NCI-H2227 (cell line): ENCODE measurements around the gene CIAO3.

Experiments used
- DNase-seq: peaks from one replicate; lab custom pipeline; 2025; ENCODE audit not compliant: unreplicated experiment; lab: John Stamatoyannopoulos, UW

CIAO3 gene

DNA sequence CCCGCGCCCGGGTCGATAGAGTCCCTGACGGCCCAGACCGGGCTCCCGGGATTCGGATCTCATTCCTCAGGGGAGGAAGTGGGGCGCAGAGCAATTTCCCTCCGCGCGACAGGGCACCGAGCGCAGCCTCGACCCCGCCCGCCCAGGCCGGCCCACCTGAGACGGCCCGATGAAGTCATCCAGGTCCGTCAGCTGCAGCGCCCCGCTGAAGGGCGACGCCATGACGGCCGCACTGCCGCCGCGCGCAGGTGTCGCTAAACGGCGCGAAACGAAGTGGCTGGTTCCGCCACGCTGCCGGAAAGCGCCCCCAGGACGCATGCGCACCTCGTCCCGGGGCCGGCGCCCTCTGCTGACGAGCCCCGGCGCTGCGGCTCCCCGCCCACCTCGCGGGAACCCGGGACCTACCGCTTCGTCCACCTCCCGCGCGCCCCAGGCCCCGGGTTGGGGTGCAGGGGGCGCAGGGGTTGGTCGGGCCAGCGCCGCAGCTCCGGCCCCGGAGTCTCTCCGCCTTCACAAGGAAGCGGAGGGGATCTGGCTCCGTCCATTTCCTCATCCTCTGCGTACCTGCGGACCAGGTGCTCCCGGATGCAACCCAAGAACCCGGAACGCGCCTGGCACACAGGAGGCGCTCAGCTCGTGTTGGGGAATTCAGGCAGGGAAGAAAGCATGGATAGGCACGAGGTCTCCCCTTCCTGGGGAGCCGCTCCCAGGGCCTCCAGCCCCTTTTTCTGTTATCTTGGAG lies at the start of gene CIAO3:
Gene CIAO3 (minus strand): TSS at position 234 of the 742 bp plus-strand sequence. CDS start 12 bp downstream, at position 222.
- DNase-seq: peak; percentile 97

DNA sequence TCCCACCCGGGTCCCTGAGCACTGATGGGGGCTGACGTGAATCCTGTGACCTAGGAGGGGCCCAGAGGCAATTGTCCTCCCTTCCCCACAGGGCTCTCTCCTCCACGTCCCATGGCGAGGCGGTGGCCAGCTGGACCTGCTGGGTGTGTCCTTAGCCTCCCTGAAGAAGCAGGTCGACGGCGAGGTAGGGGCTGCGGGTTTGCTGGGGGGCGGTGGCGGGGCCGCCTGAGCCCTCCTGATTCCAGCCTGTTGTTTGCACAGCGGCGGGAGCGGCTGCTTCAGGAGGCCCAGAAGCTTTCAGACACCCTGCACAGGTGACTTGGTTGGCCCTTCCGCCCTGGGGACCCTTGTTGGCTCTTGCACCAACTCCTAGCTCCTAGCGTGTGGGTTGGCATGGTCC lies 49.3 kb upstream of the CIAO3 start:
- DNase-seq: no peak

DNA sequence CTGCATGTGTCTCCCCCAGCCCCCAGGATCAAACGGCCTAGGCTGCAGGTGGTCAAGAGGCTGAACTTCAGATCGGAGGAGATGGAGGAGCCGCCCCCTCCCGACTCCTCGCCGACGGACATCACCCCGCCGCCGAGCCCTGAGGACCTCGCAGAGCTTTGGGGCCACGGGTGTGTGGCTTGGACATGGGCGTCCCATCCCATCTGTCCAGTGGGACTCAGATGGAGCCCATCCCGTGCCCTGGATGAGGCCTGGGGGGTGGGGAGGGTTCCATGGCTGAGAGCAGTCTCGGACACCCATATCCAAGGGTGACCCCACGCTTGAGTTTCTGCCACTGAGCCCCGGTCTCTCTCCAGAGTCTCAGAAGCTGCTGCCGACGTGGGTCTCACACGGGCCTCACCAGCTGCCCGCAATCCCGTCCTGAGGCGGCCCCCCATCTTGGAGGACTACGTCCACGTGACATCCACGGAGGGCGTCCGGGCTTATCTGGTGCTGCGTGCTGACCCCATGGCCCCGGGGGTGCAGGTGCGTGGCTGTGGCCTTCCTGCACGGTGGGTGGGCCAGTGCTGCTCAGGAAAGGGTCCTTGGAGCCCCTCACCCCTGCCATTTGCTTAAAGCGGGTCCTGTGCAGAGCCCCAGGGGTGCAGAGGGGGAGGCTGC lies 48.5 kb upstream of the CIAO3 start:
- no peak for DNase-seq

DNA sequence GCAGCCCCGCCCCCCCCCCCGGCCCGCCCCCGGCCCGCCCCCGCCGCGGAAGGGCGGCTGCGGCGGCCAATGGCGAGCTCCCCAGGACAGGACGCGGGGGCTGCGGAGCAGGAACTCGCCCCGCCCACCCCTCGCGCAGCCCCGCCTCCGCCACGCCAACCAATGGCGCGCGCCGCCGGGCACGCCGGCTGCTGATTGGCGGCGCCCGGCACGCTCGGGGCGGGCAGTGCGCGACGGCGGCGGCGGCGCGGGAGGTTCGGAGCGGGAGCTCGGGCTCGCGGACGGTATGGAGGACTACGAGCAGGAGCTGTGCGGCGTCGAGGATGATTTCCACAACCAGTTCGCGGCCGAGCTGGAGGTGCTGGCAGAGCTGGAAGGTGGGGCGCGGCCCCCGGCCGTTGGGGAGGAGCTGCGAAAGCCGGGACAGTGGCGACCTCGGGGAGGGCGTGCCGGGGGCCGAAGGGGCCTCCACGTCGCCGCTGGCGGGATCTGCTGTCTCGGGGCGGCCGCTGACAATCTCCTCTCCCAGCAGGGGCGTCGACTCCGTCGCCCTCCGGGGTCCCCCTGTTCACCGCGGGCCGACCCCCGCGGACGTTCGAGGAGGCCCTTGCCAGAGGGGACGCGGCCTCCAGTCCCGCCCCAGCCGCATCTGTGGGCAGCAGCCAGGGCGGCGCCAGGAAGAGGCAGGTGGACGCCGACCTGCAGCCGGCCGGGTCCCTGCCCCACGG lies 47.8 kb upstream of the CIAO3 start, which contains the start of gene CHTF18:
Gene CHTF18 (plus strand): TSS at position 222 of the 728 bp plus-strand sequence. CDS start 65 bp downstream, at position 287.
- DNase-seq: peak; percentile 96

DNA sequence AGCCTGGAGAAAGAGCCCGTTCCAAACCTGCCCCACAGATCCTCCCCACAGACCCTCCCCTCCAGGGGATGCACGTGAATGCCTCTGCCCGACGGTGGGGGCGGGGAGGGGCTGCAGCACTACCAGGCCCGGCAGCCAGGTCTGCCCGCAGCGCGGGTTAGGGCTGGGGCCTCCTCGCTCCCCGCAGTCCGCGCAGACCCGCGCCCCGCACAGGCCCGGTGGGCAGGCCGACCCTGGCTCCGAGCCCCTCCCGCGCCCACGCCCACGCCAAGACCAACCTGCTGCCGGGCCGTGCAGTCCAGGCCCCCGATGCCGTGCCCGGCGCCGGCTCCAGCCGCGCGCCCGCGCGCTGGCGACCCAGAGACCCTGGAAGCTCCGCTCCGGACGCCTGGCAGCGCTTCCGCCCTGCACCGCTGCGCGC lies 47.2 kb upstream of the CIAO3 start, which contains the start of gene RPUSD1:
Gene RPUSD1 (minus strand): TSS at position 404 of the 421 bp plus-strand sequence. CDS start 644 bp downstream, outside the sequence.
- DNase-seq: peak; percentile 79

DNA sequence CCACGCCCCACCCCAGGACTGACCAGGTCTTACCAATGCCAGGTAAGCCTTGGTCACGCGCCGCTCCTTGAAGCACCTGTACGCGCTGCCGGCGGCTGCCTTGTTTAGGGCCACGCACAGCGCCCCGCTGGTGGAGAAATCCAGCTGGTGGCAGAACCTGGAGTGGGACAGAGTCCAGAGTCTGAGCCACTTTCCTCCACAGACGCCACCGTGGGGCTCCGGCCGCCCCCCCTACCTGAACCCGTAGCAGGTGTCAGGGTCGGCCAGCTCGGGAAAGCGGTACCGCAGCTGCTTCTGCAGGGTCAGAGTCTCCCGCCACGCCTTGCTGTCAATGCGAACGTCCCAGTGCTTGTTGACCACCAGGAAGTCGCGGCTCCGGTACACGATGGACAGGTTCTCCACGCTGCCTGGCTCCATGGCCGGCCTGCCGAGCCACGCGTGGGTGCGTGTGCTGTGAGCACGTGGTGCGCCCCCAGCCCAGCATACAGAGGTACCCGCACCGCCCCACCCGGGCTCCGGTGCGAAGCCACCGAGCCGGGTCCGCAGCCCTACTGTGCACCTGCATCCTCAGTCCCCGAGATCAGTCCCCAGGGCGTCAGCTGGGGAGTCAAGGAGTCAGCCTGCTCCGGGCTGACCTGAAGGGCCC lies 46.6 kb upstream of the CIAO3 start:
- DNase-seq: peak; percentile 50

DNA sequence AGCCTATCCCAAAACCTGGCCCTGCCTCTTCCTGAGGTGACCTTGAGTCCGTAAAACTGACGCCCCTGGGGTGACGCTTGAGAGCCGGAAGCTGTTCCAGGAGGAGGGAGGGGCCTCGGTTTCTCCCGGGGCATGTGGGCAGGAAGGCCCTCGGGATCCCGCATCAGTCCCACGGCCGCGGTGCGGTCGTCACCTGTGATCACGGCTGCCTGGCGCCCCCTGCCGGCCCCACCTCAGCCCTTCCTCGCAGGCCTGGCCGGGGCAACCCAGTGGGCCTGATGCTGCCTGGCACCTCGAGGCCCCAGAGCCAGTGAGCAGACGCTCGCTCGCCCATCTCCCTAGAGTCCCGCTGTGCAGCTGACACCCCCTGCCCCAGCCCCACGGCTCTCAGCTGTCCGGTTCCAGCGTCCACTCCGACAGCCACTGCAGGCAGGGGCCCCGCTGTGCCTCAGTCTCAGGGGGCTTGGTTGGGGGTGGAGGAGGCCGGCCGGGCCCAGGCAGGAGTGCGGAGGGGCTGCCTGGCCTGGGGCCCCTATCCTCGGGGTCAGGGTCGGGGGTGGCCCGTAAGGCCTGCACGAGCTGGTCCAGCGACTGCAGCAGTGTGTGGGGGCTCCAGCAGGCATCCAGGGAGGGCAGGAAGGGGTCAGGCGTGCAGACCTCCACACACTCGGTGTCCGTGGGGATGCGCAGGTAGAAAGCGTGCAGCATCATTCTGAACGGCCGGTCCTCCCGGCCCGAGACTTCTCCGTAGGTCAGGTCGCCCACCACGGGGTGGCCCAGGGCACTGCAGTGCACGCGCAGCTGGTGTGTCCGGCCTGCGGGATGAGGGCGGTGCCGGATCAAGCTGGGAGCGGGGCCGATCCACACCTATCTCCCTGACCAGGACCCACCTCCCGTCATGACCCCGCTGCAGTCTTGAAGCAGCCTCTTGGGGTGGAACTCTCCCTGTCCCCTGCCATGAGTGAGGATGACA lies 45.1 kb upstream of the CIAO3 start:
- no peak for DNase-seq

DNA sequence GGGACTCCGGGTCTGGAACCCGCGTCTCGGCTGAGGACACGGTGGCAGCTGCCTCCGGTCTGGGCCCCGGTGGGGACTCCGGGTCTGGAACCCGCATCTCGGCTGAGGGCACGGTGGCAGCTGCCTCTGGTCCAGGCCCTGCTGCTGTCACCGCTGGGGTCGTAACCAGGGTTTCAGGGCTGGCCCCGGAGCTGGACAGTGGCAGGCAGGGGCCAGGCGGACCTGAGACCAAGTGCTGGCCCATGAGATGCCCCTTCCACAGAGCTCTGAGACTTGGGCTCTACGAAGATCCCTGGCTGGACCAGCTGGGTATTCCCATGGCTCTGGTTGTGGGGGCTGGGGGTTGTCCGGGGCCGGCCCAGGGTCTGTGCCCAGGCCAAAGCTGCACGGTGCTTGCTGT lies 43.6 kb upstream of the CIAO3 start:
- no peak for DNase-seq

DNA sequence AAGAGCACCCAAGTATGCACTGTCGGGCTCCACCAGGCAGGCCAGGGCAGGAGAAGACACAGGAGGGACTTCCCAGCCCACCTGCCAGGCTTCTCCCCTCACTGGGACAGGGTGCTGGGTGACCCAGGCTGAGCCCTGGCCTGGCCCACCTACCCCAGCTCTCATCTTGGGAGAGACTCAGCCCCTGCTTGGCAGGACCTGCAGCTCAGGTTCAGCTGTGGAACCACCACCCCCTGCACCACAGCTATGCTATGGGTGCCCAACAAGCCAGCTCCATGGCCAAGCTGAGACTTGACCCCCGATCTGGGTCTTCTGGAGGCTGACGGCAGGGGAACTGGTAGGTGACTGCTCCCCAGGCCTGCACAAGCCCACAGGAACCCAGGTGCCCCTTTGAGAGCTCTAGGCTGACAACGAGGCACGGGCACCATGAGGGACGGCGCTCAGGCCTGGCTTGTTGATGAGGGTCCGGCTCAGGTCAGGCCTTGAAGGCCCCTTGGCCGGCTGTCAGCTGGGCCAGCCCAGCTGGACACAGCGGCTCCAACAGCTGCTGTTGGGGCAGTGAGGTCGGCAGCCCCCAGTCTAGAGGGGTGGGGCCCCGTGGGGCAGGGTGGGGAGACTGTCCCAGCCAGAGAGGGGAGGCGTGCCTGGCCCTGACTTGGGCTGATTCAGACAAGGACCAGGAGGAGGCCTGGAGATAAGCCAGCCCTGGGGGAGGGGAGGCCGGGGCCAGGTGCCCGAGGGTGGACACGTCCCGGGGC lies 42.8 kb upstream of the CIAO3 start:
- no peak for DNase-seq

DNA sequence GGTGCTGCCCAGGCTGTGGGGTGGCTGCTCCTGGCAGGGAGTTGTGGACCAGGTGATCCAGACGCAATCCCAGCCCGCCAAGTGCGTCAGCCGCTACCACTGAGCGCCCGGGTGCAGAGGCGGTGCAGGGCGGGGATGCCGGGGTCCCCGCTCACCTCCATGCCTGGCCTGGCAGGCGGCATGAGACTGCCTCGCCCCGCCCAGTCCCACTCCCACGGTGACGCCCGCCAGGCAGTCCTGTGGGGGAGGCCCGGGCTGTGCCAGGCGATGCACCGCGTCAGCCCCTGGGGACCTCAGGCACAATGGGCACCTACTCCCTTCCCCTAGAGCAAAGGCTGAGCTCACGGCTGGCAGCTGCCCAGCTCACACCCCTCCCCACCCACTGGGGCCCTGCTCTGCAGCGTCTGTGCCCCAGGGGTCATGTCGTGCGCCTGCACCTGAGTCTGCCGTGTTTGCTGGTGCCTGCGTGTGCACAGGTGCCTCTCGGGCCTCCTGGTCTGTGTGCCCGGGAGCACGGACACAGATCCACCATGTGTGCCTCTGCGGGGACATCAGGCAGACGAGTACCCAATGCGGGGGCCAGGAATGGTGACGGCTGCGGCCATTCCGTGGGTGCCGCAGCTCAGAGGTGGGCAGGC lies 42.1 kb upstream of the CIAO3 start:
- DNase-seq: no peak

DNA sequence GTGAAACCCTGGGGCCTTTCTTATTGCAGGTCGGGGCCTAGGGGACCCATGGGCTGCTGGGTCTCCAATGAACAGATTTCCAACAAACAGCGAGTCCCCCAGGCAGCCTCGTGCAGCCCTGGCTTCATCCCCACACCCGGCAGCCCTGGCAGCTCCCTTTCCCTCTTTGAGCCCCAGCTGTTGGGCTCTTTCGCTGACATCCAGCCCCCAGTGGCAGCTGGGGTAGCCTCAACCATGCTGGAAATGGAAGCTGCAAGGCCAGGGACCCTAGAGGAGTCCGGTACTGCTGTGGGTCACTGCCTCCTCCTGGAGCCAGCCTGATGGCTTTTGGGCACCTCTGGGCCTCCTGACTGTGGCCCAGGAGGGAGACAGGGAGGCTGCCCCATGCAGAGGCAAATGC lies 41.5 kb upstream of the CIAO3 start:
- no peak for DNase-seq

DNA sequence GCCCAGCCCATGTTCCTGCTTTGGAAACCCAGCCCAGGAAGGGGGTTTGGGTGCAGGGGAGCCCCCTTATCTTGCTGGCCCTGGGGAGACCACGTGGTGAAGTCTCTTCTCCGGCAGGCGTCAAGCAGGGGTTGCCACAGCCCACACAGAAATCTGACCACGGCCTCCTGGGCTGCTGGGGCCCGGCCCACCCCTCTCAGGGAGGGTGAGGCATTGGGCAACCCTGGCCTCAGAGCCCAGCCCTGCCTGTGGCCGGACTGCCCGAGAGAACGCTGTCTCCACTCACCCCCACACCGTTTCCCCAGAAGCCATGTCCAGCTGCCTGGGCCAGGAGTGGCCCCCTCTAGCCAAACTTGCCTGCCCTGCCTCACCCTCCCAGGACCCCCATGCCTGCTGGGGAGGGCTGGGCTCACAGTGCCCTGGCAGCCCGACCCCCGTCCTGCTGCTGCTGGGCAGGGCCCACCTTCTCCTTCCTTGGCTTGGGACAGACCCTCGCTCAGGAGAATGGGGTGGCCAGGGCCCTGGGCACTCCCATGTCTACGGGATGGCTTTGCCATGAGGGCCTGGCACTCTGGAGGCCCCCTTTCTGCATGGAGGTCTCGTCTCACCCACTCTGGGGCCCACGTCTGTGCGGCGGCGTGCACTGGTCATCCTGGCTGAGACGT lies 40.7 kb upstream of the CIAO3 start:
- no peak for DNase-seq

DNA sequence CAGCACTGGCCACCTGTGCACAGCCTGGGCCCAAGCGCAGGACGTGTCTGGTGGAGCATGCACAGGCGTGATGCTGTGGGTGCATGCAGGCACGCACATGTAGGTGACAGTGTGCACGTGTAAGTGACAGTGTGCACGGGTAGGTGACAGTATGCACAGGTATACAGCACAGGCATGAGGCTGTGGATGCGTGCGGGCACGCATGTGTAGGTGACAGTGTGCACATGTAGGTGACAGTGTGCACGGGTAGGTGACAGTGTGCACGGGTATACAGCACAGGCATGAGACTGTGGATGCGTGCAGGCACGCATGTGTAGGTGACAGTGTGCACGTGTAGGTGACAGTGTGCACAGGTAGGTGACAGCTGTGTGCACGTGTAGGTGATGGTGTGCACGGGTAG lies 39.5 kb upstream of the CIAO3 start:
- DNase-seq: no peak

DNA sequence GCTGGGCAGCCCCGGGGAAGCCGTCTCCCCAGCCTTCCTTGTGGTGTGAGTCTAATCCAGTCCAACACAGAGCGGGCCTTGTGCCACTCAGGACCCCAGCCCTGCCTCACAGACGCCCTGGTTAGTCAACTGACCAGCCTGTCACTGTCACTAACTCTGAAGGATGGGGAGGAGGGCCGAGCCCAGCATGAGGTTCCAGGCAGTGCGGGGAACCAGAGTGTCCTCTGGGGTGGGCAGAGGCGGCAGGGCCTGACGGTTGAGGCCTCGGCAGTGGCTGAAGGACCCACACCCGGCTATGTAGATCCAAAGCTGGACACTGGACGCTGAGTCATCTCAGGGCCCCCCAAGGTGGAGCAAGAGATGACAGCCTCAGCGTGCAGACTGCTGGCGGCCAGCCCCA lies 38.8 kb upstream of the CIAO3 start:
- DNase-seq: no peak

DNA sequence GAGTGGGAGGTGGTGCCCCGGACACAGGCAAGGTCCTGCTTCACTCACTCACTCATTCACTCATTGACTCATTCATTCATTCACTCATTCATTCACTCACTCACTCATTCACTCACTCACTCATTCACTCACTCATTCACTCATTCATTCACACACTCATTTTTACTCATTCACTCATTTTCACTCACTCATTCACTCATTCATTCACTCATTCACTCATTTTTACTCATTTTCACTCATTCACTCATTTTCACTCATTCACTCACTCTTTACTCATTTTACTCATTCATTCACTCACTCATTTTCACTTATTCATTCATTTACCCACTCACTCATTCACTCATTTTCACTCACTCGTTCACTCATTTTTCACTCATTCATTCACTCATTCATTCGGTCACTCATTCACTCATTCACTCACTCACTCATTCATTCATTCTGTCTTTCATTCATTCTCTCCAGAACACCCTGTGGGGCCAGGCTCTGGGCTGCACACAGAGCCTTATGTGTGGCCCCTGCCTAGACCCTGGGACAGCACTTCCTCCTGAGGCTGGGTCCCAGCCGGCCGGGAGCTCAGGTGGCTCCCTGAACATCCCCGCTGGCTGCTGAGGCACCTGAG lies 38.2 kb upstream of the CIAO3 start:
- DNase-seq: no peak

DNA sequence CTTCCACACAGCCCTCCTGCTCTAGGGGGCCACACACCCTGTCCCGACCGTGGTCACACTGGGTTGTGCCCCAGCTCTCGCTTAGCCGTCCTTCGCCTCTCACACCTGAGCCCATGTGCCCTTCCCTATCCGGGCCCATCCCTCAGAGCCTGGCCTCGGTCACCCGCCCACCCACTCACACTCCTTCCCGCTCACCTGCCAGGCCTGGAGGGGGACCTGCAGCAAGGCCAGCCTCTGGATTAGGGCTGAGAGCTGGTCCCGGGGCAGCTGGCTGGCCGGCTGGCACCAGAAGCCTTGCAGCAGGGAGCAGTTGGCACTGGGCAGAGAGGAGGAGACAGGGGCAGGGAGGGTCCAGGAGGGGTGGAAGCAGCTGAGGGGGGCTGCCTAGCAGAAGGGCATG lies 37.6 kb upstream of the CIAO3 start:
- no peak for DNase-seq

DNA sequence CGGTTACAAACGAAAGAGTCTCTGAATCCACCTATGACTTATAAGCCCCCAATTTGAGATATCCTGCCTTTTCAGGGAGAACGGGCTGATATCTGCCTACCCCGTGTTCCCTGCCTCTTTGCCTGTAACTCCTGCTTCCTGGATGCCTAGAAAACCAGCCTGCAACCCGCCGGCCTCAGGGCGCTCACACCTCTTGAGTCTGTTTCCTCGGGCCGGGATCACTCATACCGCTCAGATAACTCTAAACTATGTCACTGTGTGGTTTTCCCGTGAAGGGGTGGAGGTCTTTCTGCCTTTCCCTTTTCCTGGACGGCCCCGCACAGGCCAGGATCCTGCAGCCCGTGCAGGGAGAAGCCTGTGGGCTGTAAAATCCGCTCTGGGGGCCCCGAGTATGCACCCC lies 37.0 kb upstream of the CIAO3 start:
- DNase-seq: no peak

DNA sequence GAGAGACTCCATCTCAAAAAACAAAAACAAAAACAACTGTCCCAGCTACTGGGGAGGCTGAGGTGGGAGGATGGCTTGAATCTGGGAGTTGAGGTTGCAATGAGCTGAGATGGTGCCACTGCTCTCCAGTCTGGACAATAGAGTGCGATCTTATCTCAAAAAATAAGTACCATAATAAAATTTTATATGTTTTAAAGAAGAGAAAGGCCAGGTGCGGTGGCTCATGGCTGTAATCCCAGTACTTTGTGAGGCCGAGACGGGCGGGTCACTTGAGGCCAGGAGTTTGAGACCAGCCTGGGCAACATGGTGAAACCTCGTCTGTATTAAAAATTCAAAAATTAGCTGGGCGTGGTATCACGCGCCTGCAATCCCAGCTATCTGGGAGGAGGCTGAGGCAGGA lies 36.0 kb upstream of the CIAO3 start:
- no peak for DNase-seq
